Thoracic aorta endothelial cell (primary cell): ENCODE measurements around the gene CCDC159. TPM values are rescaled to one million over a fixed set of nuclear protein-coding genes. Genes with fewer than 3 reads are reported as not detected.

Experiments used
- total RNA-seq: library from RNA; depleted of rRNA; stranded (reverse); fragments of >200 nt; gene quantifications from 2 replicates; pipeline ENCODE4 v1.2.3, GENCODE V29; 2012

Gene CCDC159, protein sequence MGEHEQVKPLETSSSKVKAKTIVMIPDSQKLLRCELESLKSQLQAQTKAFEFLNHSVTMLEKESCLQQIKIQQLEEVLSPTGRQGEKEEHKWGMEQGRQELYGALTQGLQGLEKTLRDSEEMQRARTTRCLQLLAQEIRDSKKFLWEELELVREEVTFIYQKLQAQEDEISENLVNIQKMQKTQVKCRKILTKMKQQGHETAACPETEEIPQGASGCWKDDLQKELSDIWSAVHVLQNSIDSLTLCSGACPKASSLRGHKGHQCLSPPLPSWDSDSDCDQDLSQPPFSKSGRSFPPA
- total RNA-seq = 7.6 and 9.6 TPM in 2 replicates

DNA sequence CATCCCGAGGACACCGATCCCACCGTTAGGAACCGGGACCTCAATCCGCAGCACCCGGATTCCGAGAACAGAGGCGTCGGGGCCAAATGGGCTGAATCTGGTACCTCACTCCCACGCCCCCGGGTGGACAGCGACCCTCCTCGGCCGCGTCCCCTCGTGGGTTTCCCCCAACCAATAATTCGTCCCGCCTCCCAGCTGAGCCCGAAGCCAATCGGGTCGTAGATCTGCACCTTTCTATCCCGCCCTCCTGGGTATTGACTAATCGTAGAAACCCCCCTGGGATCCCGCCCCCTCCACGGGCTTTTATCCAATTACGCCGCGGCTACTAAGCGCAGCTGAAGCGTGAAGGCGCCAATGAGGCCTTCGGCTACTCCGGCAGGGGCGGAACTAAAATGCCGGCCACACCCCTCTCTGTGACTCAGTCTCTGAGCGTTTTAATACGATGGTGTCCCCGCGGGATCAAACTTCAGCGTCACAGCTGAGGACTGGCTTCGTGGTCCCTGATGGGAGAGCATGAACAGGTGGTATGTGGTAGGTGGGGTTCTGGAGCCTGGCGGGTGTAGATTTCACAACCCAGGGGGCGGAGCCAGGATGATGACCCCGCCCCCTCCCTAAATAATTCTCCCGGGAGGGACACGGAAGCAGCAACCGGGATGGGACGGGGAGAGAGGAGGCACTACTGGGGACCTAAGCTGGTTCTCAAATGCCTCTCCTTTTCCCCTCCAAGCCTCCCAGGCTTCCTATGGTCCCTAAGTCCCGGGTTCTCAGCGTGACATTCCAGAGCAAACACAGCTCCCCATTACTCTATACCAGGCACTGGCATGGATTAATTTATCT lies at the start of gene CCDC159, which contains the start of gene TMEM205:
TSS of gene CCDC159 (plus strand) at position 416 of the 837 bp plus-strand sequence. CDS start at position 504, 88 bp downstream.
TSS of gene TMEM205 (minus strand) at position 165 of the 837 bp plus-strand sequence. CDS start 649 bp downstream, outside the sequence.

DNA sequence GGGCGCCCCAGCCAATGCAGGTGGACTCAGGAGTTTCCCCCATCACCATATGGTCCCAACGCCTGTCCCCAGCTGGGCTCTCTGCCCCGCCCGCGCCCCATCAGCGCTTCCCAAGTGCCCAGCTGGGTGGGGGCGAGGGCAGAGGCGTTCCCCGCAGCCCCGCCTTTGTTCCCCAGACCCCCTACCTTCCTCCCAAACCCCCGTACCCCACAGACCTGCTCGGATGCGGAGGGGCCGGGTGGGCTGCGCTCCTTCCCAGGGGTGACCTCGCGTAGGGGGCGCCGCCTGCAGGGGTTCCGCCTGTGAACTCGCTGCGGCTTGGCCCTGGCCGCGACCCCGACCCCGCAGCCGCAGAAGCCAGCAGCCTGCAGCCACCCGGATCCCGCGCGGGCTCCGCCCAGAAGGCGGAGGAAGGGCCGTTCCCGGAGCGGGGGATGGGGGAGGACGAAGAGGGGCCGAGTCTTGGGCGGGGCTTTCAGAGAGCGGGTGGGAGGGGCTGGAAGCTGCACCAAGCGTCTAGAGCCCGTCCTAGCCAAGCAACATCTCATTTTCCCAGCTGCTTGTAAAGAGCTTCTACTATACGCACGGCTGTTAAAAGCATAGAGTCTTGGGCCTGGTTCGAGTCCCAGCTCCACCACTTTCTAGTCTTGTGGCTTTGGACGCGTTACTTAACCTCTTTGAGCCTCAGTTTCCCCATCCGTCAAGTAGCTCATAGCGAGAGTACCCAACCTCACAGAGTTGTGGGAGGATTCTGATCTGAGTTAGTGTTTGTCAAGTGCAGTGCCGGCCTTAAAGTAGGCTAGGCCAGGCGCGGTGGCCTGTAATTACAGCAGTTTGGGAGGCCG lies 6.8 kb upstream of the CCDC159 start, which contains the start of gene RAB3D:
TSS of gene RAB3D (minus strand) at position 404 of the 845 bp plus-strand sequence. CDS start 2,258 bp downstream, outside the sequence.

DNA sequence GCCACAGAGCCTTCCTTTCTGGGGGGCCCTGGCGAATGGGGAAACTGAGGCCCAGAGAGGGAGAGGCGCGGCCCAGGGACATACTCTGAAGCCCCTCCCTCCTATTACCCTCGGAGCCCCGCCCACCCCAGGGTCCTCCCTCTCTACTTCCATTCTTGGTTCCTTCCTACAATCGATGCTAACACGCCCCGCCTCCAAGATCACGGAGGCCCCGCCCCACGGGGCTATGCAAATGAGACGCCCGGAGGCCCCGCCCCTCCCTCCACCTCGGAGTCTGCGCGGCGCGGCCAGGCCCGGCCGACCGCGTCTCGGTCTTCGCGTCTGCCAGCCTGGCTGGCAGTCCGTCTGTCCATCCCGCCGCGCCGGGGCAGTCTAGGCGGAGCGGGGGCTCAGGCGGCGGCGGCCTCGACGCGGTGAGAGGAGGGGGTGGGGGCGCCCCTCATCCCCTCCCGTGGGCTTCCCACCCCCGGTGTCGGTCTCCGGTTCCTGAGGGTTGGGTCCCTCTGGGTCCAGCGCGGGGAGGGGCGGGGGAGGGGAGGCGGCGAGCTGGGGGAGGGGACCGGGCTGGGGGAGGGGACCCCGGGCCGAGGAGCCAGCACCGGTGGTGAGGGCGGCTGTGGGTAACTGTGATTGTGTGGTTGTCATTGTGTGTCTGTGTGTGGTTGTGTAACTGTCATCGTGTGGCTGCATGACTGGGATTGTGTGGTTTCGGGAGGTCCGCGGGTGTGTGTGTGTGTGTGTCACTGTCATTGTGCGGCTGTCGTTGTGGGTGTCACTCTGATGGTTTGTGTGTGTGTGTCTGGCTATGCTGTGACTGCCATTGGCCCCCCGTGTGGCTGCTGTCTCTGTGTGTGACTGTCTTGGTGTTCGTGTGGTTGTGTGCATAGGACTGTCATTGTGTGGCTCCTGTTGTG lies 9.1 kb downstream of the CCDC159 start, which contains the start of gene PLPPR2:
TSS of gene PLPPR2 (plus strand) at position 273 of the 914 bp plus-strand sequence. CDS start 2,242 bp downstream, outside the sequence.

DNA sequence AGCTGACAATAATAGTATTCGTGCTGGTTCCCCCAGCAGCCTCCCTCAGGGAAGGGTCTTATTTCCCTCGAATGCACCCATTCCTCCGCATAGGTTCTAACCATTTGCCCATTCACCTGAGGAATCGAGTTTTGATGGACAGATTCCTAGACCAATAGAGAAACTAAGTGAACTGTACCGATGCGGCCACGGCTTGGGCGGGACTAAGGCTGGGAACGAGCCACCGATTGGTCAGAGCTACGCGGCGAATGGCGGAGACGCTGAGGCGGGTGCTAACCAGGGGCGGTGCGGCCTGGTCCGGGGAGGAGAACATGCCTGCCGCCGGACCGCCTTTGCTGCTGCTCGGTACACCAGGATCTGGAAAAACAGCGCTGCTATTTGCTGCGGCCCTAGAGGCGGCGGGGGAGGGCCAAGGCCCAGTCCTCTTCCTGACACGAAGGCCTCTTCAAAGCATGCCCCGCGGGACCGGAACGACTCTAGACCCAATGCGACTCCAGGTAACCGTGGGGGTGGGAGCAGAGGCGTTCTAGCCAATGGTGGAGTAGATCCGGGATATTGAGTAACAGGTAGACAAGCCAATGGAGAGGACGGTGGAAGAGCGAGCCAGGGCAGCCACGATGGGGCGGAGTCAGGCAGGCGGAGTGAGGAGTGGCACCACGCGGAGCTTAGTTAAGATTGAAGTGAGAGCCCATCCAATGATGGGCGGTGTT lies 28.3 kb downstream of the CCDC159 start, which contains the start of gene SWSAP1:
TSS of gene SWSAP1 (plus strand) at position 234 of the 710 bp plus-strand sequence. CDS start at position 249, 15 bp downstream.

Other genes starting within 250 kb of the CCDC159 start
- gene SPC24, start 190.7 kb upstream of the CCDC159 start, total RNA-seq = 53.2 and 79.5 TPM in 2 replicates
- 53.1 and 70.1 TPM in 2 replicates for gene KANK2, start 149.0 kb upstream of the CCDC159 start, total RNA-seq
- not detected in 2 replicates for gene ANGPTL8, start 106.9 kb upstream of the CCDC159 start, total RNA-seq
- gene DOCK6, start 84.0 kb upstream of the CCDC159 start, total RNA-seq = 113 and 160 TPM in 2 replicates
- not detected in 2 replicates for gene TSPAN16, start 50.4 kb upstream of the CCDC159 start, total RNA-seq
- 44.4 and 51.0 TPM in 2 replicates for gene RAB3D, start 6.9 kb upstream of the CCDC159 start, total RNA-seq
- gene TMEM205, start 251 bp upstream of the CCDC159 start, total RNA-seq = 97.9 and 112 TPM in 2 replicates
- 10.0 and 11.3 TPM in 2 replicates for gene PLPPR2, start 8.9 kb downstream of the CCDC159 start, total RNA-seq
- gene SWSAP1, start 28.1 kb downstream of the CCDC159 start, total RNA-seq = 0.80 and 1.2 TPM in 2 replicates
- gene EPOR, start 37.8 kb downstream of the CCDC159 start, total RNA-seq = 7.7 and 9.0 TPM in 2 replicates
- gene RGL3, start 72.8 kb downstream of the CCDC159 start, total RNA-seq = 2.9 and 3.9 TPM in 2 replicates
- 0.50 TPM in 1 of 2 replicates, not detected in the other for gene ODAD3, start 88.6 kb downstream of the CCDC159 start, total RNA-seq
- gene PRKCSH, start 89.1 kb downstream of the CCDC159 start, total RNA-seq = 120 and 121 TPM in 2 replicates
- gene ELAVL3, start 134.5 kb downstream of the CCDC159 start, total RNA-seq = not detected in 2 replicates
- gene ZNF653, start 159.3 kb downstream of the CCDC159 start, total RNA-seq = 3.9 and 4.0 TPM in 2 replicates
- 25.7 and 31.1 TPM in 2 replicates for gene ECSIT, start 182.6 kb downstream of the CCDC159 start, total RNA-seq
- gene CNN1, start 192.3 kb downstream of the CCDC159 start, total RNA-seq = 0.13 TPM in 1 of 2 replicates, not detected in the other
- gene ELOF1, start 212.7 kb downstream of the CCDC159 start, total RNA-seq = 25.1 and 27.8 TPM in 2 replicates
- not detected in 2 replicates for gene ACP5, start 231.1 kb downstream of the CCDC159 start, total RNA-seq